T-cell (primary cell): Measurements from ENCODE around the gene CHMP5. TPM values are rescaled to one million over a fixed set of nuclear protein-coding genes. Genes with fewer than 3 reads are reported as not detected.

Source experiments
- ATAC-seq, 4 experiments: fragments of 200-7000 bp in 3 of 4; fragments of 150-1000 bp in 1 of 4; cut with Tn5 transposase; replicated peaks in 1 of 4; 1 replicate in 3 of 4; 2 replicates in 1 of 4; pipeline ENCODE4 v1.10.0; 2021; ENCODE audit warnings: moderate library complexity in 3 of 4, mild to moderate bottlenecking in 2 of 4, moderate number of reproducible peaks in 1 of 4
- CTCF ChIA-PET, 2 donors: fragments of 300-600 bp; sonication (Branson Sonifier 250); formaldehyde crosslinking; loops; one replicate each; lab custom pipeline; 2022; ENCODE audit warnings: antibody characterized with exemption in 2 of 2; lab: Charles Lee
- POLR2A ChIA-PET, 2 donors: fragments of 300-600 bp; sonication (Branson Sonifier 250); formaldehyde crosslinking; loops; one replicate each; lab custom pipeline; 2022; ENCODE audit warnings: antibody characterized with exemption in 2 of 2; lab: Charles Lee
- DNase-seq, 35 experiments: peaks; one replicate each; pipeline versions ENCODE4 v3.0.0 to v3.0.0-alpha.2; 2013 to 2023
- H3K27ac ChIP-seq: one replicate; pipeline ENCODE4 v1.5.1; 2013; ENCODE audit warnings: low read length
- H3K27me3 ChIP-seq, 2 experiments: replicated peaks in 1 of 2; 1 replicate in 1 of 2; 2 replicates in 1 of 2; pipeline versions ENCODE4 v1.6.1 to v1.7.0; 2013; ENCODE audit warnings: low read length in 1 of 2, mixed read lengths in 1 of 2; ENCODE audit not compliant: control insufficient read depth in 2 of 2, insufficient read depth in 2 of 2; ENCODE audit errors: extremely low read depth in 1 of 2
- H3K36me3 ChIP-seq, 2 donors: 1 replicate in 1 of 2; 2 replicates in 1 of 2; pipeline versions ENCODE4 v1.6.1 to v1.7.0; 2013; ENCODE audit warnings: low read length in 1 of 2; ENCODE audit not compliant: control insufficient read depth in 2 of 2, insufficient read depth in 1 of 2; ENCODE audit errors: extremely low read depth in 1 of 2
- H3K4me1 ChIP-seq, 2 experiments: 1 replicate in 1 of 2; 2 replicates in 1 of 2; pipeline versions ENCODE4 v1.6.1 to v1.7.0; 2013; ENCODE audit warnings: low read length in 2 of 2, mixed read lengths in 1 of 2; ENCODE audit not compliant: insufficient read depth in 2 of 2, control insufficient read depth in 1 of 2; ENCODE audit errors: extremely low read depth in 1 of 2
- H3K4me3 ChIP-seq, 2 donors: 1 replicate in 1 of 2; 2 replicates in 1 of 2; pipeline versions ENCODE4 v1.5.1 to v1.7.0; 2013; ENCODE audit warnings: mild to moderate bottlenecking in 2 of 2, low read length in 1 of 2, moderate library complexity in 1 of 2; ENCODE audit not compliant: control insufficient read depth in 1 of 2; ENCODE audit errors: extremely low read depth in 1 of 2
- H3K9me3 ChIP-seq: 2 replicates; pipeline ENCODE4 v1.7.0; 2013
- H3K27ac Mint-ChIP-seq, 2 donors: one replicate each; pipeline ENCODE4 v1.8.0; 2020 to 2021; ENCODE audit warnings: mild to moderate bottlenecking in 2 of 2, mixed read lengths in 2 of 2
- H3K27me3 Mint-ChIP-seq, 2 donors: one replicate each; pipeline ENCODE4 v1.8.0; 2021 to 2022; ENCODE audit warnings: mixed read lengths in 2 of 2
- H3K36me3 Mint-ChIP-seq: one replicate; pipeline ENCODE4 v1.8.0; 2021; ENCODE audit warnings: mixed read lengths
- H3K4me1 Mint-ChIP-seq, 3 donors: one replicate each; pipeline ENCODE4 v1.8.0; 2020 to 2022; ENCODE audit warnings: mixed read lengths in 3 of 3, mild to moderate bottlenecking in 1 of 3
- H3K4me3 Mint-ChIP-seq, 3 donors: one replicate each; pipeline ENCODE4 v1.8.0; 2020 to 2022; ENCODE audit warnings: mild to moderate bottlenecking in 3 of 3, mixed read lengths in 3 of 3, moderate library complexity in 3 of 3
- H3K9me3 Mint-ChIP-seq, 3 donors: one replicate each; pipeline ENCODE4 v1.8.0; 2020 to 2022; ENCODE audit warnings: mixed read lengths in 3 of 3
- WGBS: methylation state at CpG from one replicate; pipeline ENCODE4 v1.1.5; 2013; ENCODE audit warnings: missing lambda C conversion rate; ENCODE audit not compliant: insufficient coverage; 5-methylcytosine and 5-hydroxymethylcytosine counted together
- total RNA-seq, 35 experiments: library from RNA in 6 of 35; stranded (reverse) in 6 of 35; fragments of 120-200 nt in 1 of 35; gene quantifications; one replicate each; pipeline versions ENCODE4 v1.2.1 to v1.2.4 and lab custom pipeline; 2013 to 2026

Gene CHMP5
- total RNA-seq, 5 donors from 2014 or later (not counting 1 experiment from before 2014, with no cell fraction given): 20.5 to 32.1 (median 30.8) TPM

- H3K9me3 Mint-ChIP-seq: no peaks in the 10 kb centered on the region
- POLR2A ChIA-PET: interaction anchor here in 1 of 2 donors (0.6 kb wide), 2 partner anchors 19 to 35 kb away, joined by 3 read pairs; no protein-coding TSS in a partner anchor
- no peak overlapping the region for H3K27ac Mint-ChIP-seq
- Histone ChIP-seq H3K4me3 (no peak overlapping the region), H3K4me1 (no peaks in the 10 kb centered on the region), H3K27me3 (no peaks in the 10 kb centered on the region), H3K36me3 (peaks cover 0 to 96% of the 10 kb centered on the region in 2 donors), H3K9me3 (no peaks in the 10 kb centered on the region), H3K27ac (no peak overlapping the region)
- no peaks in the 10 kb centered on the region for H3K27me3 Mint-ChIP-seq
- H3K36me3 Mint-ChIP-seq: peaks cover 26% of the 10 kb centered on the region
- no peak for ATAC-seq
- H3K4me1 Mint-ChIP-seq: peaks cover 9 to 23% (median 13%) of the 10 kb centered on the region in 3 donors
- no CpG with 5 or more reads among the region's 1 CpG for WGBS
- no peak for DNase-seq
- H3K4me3 Mint-ChIP-seq: no peak overlapping the region
- CTCF ChIA-PET: no interaction called here
These were observed 39.5 kb downstream of the CHMP5 start for GRCh38 chr9:33304362-33304761.

- 46% methylated on average over 3 of the region's 3 CpGs for WGBS
- Mint-ChIP-seq H3K4me3 (no peak overlapping the region), H3K36me3 (peaks cover 30% of the 10 kb centered on the region)
These were observed 41.2 kb downstream of the CHMP5 start for GRCh38 chr9:33306037-33306436.

GRCh38 chr9:33307067-33307466 is 42.2 kb downstream of the CHMP5 start:
- ChIA-PET POLR2A (no interaction called here), CTCF (interaction anchor here in 1 of 2 donors (0.6 kb wide), 1 partner anchor 9 kb away, joined by 3 read pairs; no protein-coding TSS in a partner anchor)
- no peak overlapping the region for H3K27ac ChIP-seq
- Mint-ChIP-seq H3K36me3 (peaks cover 35% of the 10 kb centered on the region), H3K27me3 (no peaks in the 10 kb centered on the region), H3K4me3 (no peak overlapping the region), H3K27ac (no peak overlapping the region), H3K4me1 (peaks cover 0 to 4% (median 0%) of the 10 kb centered on the region in 3 donors), H3K9me3 (no peaks in the 10 kb centered on the region)
- WGBS: no CpG with 5 or more reads among the region's 1 CpG
- H3K27me3 ChIP-seq: no peaks in the 10 kb centered on the region
- no peaks in the 10 kb centered on the region for H3K4me1 ChIP-seq
- no peak for DNase-seq
- H3K9me3 ChIP-seq: no peaks in the 10 kb centered on the region
- H3K36me3 ChIP-seq: peaks cover 3 to 97% of the 10 kb centered on the region in 2 donors
- ATAC-seq: no peak
- no peak overlapping the region for H3K4me3 ChIP-seq

More at GRCh38 chr9:33306037-33306436, 41.2 kb downstream of the CHMP5 start:
- H3K27me3 Mint-ChIP-seq: no peaks in the 10 kb centered on the region
- H3K27me3 ChIP-seq: no peaks in the 10 kb centered on the region
- H3K9me3 Mint-ChIP-seq: no peaks in the 10 kb centered on the region
- ChIA-PET CTCF (no interaction called here), POLR2A (no interaction called here)
- H3K27ac ChIP-seq: no peak overlapping the region
- H3K9me3 ChIP-seq: no peaks in the 10 kb centered on the region
- no peaks in the 10 kb centered on the region for H3K4me1 ChIP-seq
- peaks cover under 1 to 7% (median 3%) of the 10 kb centered on the region in 3 donors for H3K4me1 Mint-ChIP-seq
- ATAC-seq: no peak
- H3K36me3 ChIP-seq: peaks cover 0 to 95% of the 10 kb centered on the region in 2 donors
- no peak for DNase-seq
- H3K4me3 ChIP-seq: no peak overlapping the region
- H3K27ac Mint-ChIP-seq: no peak overlapping the region

GRCh38 chr9:33309903-33310302 is 45.1 kb downstream of the CHMP5 start:
- Histone ChIP-seq H3K4me1 (no peaks in the 10 kb centered on the region), H3K27me3 (no peaks in the 10 kb centered on the region), H3K9me3 (no peaks in the 10 kb centered on the region), H3K4me3 (no peak overlapping the region), H3K27ac (no peak overlapping the region), H3K36me3 (peaks cover 10 to 97% of the 10 kb centered on the region in 2 donors)
- no CpG with 5 or more reads among the region's 1 CpG for WGBS
- peaks cover 44% of the 10 kb centered on the region for H3K36me3 Mint-ChIP-seq
- ChIA-PET POLR2A (no interaction called here), CTCF (interaction anchor here in 1 of 2 donors (0.6 kb wide), 1 partner anchor 85 kb away, joined by 4 read pairs; no protein-coding TSS in a partner anchor)
- no peak for DNase-seq
- H3K27ac Mint-ChIP-seq: no peak overlapping the region
- H3K4me1 Mint-ChIP-seq: peaks cover 0 to 2% (median 0%) of the 10 kb centered on the region in 3 donors
- no peak for ATAC-seq
- H3K27me3 Mint-ChIP-seq: no peaks in the 10 kb centered on the region
- H3K4me3 Mint-ChIP-seq: no peak overlapping the region
- no peaks in the 10 kb centered on the region for H3K9me3 Mint-ChIP-seq

- Mint-ChIP-seq H3K36me3 (peaks cover 48% of the 10 kb centered on the region), H3K27me3 (no peaks in the 10 kb centered on the region), H3K27ac (no peak overlapping the region), H3K9me3 (no peaks in the 10 kb centered on the region), H3K4me1 (peaks cover 0 to 2% (median 0%) of the 10 kb centered on the region in 3 donors), H3K4me3 (no peak overlapping the region)
- H3K27me3 ChIP-seq: no peaks in the 10 kb centered on the region
- H3K27ac ChIP-seq: no peak overlapping the region
- 100% methylated on average over 1 of the region's 2 CpGs for WGBS
- no peak overlapping the region for H3K4me3 ChIP-seq
- DNase-seq (no peak), ATAC-seq (no peak)
- POLR2A ChIA-PET: no interaction called here
- peaks cover 10 to 97% of the 10 kb centered on the region in 2 donors for H3K36me3 ChIP-seq
- H3K4me1 ChIP-seq: no peaks in the 10 kb centered on the region
- H3K9me3 ChIP-seq: no peaks in the 10 kb centered on the region
- CTCF ChIA-PET: interaction anchor here in 1 of 2 donors (0.6 kb wide), 2 partner anchors 32 to 86 kb away, joined by 3 to 4 read pairs; no protein-coding TSS in a partner anchor
These were observed 45.9 kb downstream of the CHMP5 start for GRCh38 chr9:33310748-33311147.

GRCh38 chr9:33311953-33312352 is 47.1 kb downstream of the CHMP5 start:
- H3K36me3 Mint-ChIP-seq: peaks cover 60% of the 10 kb centered on the region
- ChIA-PET POLR2A (interaction anchor here in 1 of 2 donors (0.7 kb wide), 1 partner anchor 161 kb away, joined by 3 read pairs; no protein-coding TSS in a partner anchor), CTCF (no interaction called here)
- Histone ChIP-seq H3K27me3 (no peaks in the 10 kb centered on the region), H3K9me3 (no peaks in the 10 kb centered on the region), H3K27ac (no peak overlapping the region), H3K4me3 (no peak overlapping the region), H3K36me3 (peaks cover 10 to 96% of the 10 kb centered on the region in 2 donors), H3K4me1 (no peaks in the 10 kb centered on the region)
- no peak for ATAC-seq
- no peak overlapping the region for H3K4me3 Mint-ChIP-seq
- no peak overlapping the region for H3K27ac Mint-ChIP-seq
- no peaks in the 10 kb centered on the region for H3K9me3 Mint-ChIP-seq
- 44% methylated on average over 2 of the region's 2 CpGs for WGBS
- H3K4me1 Mint-ChIP-seq: peaks cover 0 to 2% (median 0%) of the 10 kb centered on the region in 3 donors
- DNase-seq: no peak
- no peaks in the 10 kb centered on the region for H3K27me3 Mint-ChIP-seq
